ENCODE measurements around the gene PXMP2.

- no peak for TF ChIP-seq EZH2phosphoT487 (IDR thresholded peaks at IDR 0.05; ENCODE audit: borderline replicate concordance, low read length)
- TF ChIP-seq EZH2 (IDR thresholded peaks at IDR 0.05; ENCODE audit: low read length, unreplicated experiment) = no peak
- TF ChIP-seq, protein P1, sequence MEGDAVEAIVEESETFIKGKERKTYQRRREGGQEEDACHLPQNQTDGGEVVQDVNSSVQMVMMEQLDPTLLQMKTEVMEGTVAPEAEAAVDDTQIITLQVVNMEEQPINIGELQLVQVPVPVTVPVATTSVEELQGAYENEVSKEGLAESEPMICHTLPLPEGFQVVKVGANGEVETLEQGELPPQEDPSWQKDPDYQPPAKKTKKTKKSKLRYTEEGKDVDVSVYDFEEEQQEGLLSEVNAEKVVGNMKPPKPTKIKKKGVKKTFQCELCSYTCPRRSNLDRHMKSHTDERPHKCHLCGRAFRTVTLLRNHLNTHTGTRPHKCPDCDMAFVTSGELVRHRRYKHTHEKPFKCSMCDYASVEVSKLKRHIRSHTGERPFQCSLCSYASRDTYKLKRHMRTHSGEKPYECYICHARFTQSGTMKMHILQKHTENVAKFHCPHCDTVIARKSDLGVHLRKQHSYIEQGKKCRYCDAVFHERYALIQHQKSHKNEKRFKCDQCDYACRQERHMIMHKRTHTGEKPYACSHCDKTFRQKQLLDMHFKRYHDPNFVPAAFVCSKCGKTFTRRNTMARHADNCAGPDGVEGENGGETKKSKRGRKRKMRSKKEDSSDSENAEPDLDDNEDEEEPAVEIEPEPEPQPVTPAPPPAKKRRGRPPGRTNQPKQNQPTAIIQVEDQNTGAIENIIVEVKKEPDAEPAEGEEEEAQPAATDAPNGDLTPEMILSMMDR (conservative IDR thresholded peaks at IDR 0.05; ENCODE audit: low read depth, low read length) = no peak
These were observed 30.2 kb upstream of the PXMP2 start for GRCh38 chr12:132657004-132657727.
